ENCODE results near the gene ITGBL1.

Gene ITGBL1

DNA sequence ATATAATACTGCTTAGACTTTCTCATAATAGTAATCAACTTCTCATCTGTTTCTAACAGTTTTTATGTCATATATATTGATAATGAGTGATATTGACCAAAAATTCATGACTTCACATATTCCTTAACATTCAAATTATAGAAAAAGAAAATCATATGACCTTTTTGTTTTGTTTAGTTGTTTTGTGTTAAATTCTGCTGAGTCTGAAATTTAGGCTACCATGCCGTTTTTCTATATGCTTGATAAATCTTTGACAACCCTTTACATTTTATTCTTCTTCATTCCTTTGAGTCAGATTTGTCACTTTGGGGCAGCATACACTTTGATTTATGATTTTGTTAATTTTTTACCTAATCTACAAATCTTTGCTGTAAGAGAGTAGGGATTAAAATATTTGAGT lies 176.4 kb downstream of the ITGBL1 start:
- no peak for DNase-seq (ENCODE audit: low spot score)

DNA sequence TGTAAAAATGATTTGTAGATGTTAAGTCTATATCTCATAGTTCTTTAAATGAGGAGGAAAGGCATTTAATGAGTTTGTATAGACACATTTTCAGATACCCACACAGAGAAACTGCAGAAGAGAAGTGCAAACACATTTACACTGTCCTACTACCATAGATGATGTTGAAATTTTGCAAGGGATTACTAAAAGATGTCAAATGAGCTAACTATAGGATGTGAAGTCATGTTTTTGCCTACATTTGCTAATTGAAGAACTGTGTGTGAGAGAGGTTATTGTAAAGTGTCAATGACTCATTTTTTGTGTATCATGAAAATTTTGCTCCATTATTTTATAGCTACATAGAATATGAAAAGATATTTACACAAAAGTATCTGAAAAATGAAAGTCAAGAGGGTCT lies 178.9 kb downstream of the ITGBL1 start:
- DNase-seq (ENCODE audit: low spot score) = no peak

DNA sequence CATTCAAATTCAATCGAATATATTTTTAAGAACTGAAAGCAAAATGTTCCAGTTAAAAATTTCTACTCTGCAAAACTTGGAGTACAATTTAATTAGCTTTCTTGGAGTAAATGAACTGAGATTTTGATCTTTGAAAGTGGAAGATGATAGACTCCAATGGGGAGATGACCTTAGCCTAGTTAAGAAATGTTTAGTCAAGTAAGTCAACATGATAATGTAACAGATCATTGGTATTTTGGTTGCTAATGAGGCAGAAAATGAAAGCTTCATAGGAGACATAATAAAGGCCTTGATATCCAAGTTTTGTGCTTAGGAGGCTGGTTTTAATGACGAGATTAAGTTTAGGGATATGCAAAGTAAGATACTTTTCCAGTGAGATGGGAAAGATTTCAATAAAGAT lies 181.7 kb downstream of the ITGBL1 start:
- DNase-seq (ENCODE audit: low spot score) = no peak

DNA sequence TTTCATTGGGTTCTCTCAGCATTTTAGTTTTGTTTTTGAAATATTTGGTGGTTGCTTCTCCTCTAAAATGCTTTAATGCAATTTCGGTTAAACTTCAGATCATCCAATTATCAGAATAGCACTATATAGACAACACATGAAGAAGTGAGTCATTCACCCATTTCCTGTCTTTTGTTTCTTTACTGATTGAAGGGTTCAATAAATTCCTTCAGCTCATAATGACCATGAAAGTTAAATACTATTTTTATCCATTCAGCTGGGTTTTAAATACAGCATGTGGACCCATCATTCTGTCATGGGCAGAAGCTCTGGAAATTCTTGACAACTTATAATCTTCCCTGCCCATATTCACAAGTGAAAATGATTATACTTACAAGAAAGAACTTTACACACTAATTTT lies 187.2 kb downstream of the ITGBL1 start:
- DNase-seq (ENCODE audit: low spot score) = no peak

DNA sequence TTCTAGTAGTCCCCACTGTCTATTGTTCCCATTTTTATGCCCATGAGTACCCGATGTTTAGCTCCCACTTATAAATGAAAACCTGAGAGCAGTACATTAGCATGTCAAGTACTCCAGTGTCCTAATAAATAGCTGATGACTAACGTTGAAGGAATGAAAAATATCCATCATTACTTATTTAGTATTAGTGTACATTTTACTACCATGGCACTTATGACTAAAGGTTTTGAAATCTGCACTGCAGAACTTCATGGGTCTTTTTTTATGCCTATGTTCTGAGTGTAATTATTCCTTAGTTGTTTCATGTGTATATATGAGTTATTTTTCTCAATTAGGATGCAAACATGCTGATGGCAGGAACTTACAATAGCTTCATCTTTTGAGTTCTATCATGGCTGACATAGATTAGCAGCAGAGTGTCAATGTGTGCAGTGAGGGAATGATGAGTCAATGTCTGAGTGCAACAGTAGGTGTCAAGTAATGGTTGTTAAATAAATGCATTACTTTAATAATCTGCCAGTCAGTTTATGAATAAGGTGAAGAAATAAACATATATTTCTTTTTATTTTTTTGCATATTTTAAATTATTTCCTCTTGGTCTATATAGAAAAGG lies 188.4 kb downstream of the ITGBL1 start:
- no peak for DNase-seq (ENCODE audit: low spot score)

DNA sequence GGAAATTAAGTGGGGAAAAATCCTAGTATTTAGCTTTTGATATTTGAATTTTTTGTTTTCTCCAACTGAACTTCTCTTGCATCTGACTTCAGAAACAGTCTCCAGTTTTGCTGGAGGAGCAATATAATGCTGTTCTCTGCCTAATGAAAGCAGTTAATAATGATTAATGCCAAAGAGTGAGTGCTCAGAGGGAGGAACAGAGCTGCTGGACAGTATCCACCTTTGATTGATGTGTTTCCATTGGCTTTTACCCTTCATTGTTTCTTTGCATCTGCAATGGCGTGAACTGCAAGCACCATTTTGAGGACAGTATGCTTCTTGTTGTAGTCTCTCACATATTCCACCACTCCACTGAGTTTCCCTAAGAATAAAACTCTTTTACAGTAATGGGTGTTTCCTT lies 193.4 kb downstream of the ITGBL1 start:
- DNase-seq (ENCODE audit: low spot score) = no peak

DNA sequence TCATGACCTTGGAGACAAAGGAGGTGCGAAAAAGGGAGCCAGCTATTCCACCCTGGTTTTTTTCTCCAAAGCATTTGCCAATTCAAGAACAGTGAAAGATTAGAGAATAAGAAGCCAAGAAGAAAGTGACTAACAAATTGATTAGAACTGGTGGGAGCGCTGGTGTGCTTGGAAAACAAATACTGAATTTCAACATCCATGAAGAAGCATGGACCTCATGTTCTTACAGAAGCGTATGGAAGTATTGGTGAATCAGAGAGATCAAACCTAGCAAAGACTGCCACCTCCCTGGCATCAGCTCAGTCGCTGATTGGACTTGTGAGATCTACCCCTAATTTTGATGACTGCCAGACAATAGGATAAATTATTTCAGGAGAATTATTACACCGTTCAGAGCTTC lies 195.3 kb downstream of the ITGBL1 start:
- no peak for DNase-seq (ENCODE audit: low spot score)

DNA sequence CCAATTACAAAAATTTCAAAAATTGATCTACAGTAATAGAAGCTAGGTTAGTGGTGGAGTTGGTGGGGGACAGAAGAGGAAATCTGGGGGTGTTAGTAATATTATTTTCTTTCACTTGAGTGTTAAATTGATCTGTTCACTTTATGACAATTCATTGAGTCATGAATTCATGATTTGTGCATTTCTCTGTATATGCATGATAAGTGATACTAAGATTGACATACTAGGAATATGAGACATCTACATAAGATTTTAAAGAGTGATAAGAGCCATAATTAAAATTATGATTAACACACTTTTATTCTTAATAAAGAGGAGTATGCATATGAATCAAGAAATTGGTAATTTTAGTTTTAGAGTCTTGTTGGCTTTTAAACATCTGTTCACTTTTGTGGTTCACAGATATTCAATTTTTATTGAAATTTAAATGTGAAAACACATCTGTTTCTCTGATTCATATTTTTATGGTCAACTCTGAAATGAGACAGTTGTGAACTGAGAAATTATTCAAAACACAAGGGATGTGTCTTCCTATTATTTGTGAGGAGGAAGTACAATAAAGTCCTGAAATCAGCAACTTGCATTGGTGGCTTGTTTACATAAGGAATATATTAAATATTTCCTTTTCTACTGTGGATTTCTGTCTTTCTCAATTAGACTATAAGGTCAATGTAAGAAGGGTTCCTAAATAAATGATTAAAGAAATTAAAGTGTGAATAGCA lies 196.5 kb downstream of the ITGBL1 start:
- no peak for DNase-seq (ENCODE audit: low spot score)

DNA sequence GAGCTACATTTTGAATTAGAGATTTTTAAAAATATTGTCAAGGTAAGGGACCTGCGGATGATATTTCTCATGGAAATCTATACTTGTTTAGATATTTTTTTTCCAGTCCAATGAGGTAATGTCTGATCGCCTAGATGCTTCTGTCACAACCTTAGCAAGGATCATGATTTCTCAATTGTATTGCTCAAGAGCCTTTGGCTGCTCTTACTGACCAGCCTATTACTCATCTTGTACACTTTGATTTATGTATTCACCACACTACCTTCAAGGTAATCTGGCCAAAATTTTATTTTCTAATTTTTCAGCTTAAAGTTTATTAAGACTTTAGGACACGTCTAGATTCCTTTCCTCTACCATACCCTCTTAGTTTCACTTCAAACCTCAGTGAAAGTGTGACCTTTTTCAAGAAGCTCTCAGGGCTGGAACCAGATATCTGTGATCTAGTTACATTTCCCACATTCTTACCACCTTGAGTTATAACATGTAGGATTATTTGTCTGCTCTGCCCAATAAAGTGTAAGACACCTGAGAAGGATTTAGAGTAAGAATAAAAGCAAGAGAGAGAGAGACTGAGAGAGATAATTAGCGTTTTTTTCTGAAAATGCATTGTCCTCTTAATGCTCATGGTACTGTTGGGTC lies 197.1 kb downstream of the ITGBL1 start:
- DNase-seq (ENCODE audit: low spot score) = no peak

DNA sequence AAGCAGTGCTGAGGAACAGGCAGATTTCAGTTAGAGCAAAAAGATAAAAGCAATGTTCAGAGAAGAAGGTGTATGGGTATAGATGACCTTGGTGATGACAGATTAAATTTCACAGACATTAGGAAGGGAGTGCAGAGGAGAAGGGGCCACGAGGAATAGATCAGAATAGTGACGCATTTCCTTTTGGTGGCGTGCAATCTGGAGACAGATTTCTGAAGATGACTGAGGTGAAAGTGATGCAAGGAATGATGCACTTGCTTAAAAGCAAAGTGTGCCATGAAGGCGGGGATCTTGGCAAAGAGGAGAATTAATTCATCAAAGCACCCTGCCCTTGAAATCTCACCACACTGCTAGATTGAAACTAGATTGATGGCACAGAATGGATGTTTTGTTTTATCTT lies 202.4 kb downstream of the ITGBL1 start:
- no peak for DNase-seq (ENCODE audit: low spot score)

DNA sequence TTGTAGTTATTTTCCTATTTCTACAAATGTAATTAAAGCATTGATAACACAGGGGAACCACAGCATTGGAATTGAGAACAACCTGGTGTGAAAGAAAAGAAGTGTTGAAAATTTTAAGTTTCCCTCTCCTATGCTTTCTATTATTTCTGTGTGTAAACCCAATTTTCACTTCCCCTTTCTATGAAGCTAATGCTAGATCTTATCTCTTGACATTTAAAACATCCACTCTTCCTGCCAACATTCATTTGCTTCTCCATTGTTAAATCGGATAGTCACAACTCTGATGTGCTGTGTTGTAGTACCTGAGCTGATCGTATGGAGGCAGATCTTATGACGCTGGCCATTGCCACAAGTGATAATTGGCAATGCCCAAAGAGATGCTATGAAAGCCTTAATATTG lies 203.0 kb downstream of the ITGBL1 start:
- no peak for DNase-seq (ENCODE audit: low spot score)

DNA sequence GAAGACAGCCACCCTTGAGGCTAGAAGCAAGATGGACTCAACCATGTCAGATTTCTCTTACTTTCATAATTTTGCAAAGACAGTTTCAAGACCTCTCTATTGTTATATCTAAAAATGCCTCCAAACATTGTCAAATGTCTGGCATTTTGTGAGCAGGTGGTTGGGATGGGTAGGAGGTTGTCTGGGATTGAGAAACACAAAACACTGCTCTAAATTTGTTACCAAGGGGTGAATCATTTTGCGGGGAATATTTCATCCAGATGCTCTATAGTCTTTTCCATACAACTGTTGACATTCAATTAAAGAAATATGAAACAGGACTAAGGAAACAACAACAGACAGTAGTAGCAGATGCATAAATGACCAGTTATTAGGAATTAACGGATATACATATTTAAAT lies 208.2 kb downstream of the ITGBL1 start:
- DNase-seq (ENCODE audit: low spot score) = no peak

DNA sequence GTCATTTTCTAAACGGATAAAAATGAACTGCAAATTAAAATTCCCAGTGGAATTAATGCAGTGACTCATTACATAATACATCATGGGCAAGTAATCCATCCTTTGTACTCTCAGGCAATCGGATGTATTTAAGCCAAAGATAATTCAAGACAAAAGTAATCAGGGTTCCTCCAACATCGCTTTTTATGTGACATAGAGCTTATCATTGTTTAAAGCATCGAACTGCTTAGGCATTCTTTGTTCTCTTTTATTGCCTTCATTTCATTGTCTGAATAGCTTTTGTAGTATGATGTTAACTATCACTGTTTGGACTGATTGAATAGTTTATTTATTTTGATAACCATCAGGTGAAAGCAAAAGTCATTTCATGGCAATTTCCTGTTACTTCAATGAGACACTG lies 209.4 kb downstream of the ITGBL1 start:
- no peak for DNase-seq (ENCODE audit: low spot score)

DNA sequence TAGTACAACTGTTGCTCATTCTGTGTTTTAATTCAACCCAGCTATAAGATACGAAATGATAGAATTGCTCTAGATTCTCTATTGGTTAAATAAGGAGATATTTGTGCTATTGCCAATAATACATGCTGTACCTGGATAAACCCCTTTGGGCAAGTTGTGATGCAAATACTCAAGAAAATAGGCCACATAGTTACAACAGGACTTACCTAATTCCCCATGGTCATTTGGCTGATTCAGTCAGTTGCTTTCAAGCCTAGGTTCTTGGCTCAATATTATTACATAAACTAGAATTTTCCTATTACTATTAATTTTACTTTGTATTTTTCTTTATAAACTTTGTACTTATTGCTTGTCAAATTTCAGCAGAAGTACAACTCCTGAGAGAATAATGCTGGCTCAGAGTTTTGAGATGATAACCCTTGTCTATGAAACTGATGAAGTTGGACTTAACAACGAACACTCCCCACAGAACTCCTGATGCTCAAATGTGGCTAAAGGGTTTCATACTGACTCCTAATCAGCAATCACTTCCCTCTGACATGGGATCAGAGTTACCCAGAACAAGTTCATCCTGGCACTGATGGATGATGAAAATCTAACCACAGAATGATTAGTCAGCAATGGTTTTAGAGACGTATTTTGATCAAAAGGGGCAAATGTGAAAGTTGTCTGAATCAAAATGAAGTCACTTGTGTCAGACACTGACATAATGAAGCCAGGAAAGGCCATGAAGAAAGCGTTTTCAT lies 221.1 kb downstream of the ITGBL1 start:
- DNase-seq (ENCODE audit: low spot score) = no peak

DNA sequence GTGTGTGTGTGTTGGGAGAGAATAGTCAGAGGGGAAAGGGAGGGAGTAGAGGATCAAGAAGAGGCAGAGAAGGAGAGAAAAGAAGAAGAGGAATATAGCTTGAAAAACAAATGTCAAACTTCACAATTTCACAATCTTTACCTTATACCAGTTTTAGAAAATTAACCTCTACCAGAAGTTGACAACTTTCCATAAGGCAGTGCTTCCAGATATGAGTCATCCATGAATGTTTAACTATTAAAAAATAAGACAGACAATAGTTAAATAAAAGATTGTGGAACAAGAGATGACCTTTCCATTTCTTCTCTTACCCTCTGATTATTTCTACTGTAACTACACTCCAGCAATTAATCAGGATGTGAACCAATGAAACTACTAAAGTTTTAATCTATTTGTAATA lies 229.4 kb downstream of the ITGBL1 start:
- DNase-seq (ENCODE audit: low spot score) = no peak

DNA sequence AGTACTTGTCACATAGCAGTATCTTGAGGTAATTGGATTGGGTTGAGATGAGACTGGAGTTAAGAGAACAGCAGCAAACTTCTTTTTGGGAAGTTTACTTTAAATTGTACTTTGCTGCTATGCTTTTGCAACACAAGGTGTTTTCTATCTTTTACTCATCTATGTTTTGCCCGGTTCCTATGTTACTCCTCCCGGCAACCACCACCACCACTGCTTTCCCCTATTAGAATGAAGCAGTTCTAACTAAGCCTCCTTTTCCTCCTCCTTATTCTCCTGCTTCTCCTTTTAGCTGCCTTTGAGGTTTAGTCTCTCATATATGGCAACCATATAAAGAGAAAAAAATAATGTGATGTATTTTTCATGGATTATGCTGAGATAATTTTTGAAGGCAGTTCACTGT lies 233.5 kb downstream of the ITGBL1 start:
- DNase-seq (ENCODE audit: low spot score) = no peak

DNA sequence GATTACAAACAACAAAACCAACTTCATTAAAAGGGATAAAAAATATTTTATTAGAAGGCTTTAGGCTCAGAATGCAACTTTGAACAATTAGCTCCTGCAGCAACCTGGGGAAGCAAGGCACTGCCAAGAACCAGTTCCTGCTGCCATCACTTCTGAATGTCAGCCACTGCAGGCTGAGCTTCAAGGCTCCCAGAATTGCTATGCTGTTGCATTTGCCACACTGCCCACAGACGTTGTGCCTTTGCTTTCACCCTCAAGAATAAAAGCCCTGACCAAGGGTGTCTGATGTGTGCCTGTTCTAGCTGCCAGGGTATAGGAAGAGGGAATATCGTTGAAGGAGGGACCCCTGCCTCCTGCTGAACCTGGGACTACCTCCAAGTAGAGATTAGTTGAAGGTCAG lies 238.4 kb downstream of the ITGBL1 start:
- no peak for DNase-seq (ENCODE audit: low spot score)

DNA sequence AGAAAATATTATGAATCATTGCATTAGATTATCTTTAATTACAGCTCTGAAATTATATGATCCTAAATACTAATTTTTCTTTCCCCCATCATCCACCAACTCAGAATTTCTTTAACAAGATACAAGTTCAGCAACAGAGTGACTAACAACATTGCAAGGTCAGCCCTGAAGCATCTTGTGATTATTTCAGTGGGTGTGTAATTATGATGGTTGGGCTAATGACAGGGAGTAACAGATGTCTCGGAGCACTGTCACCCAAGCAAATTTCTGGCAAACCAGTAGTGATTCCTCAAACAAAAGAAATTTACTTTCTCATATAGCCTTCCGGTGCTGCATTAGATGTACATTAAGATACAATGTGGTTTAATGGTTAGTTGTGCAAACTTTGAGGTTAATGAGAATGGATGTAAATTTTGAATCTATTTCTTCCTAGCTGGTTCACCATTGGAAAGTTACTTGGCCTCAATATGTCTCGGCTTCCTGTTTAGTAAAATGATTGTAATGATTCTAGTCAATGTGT lies 238.9 kb downstream of the ITGBL1 start:
- no peak for DNase-seq (ENCODE audit: low spot score)

DNA sequence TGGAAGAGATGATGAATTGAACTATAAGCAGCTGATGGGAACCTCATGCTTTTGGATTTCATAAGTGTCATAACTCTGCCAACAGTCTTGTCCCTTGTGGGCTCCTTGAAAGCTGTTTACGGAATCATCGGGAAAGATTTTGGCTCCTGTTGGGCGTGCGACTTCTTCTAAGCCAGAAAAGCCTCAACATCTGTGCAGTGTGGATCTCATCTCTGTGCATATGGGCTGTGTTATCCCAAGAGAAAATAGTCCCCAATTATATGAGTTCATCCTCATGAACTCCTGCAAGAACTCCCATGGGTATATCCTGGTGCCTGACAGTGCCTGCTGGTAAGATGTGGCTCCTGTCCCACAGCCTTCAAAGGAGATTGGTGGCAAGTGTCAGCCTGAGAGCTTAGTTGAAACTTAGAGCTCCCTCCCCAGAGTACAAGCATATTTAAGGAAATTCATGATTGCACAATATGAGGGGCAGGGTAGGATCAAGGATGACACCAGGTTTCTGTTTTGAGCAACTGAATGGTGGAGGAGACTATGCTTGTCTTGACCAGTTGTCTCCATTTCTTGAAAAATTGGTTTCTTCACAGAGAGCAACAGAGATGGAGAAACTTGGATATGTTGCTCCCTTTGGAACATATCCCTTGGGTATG lies 243.5 kb downstream of the ITGBL1 start:
- DNase-seq (ENCODE audit: low spot score) = no peak

DNA sequence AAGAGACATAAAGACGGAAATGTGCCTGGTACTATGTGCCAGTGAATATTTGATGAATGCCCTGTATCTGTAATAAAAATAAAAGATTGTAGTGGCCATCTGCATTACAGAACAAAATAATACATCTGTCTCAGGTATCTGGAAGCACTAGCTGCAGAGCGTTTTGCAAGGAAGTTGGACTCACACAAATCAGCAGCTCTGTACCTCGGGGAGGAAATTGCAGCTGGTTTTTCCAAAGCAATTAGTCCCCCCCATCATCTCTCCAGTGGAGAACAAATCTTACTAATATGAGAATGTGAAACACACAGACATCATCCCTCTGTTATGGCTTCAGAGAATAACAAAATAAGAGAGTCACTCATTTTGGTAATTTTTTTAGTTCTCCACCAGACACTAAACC lies 245.3 kb downstream of the ITGBL1 start:
- DNase-seq (ENCODE audit: low spot score) = no peak

DNA sequence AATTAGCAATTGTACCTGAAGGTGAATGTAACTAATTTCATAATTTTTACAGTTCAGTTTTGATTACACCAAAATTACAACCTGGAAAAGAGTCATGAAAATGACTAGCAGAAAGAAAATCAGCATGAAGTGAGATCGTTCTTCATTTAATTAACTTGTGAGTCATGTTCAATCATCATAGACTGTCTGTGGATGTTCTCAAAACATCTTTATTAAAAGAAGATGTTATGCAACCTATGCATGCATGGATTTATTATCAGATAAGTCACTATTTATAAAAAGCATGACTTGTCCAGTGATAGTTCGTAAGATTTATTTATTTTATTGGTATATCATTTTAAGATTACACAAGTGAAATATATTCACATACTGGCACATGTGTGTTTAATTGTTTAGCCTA lies 245.9 kb downstream of the ITGBL1 start:
- no peak for DNase-seq (ENCODE audit: low spot score)

DNA sequence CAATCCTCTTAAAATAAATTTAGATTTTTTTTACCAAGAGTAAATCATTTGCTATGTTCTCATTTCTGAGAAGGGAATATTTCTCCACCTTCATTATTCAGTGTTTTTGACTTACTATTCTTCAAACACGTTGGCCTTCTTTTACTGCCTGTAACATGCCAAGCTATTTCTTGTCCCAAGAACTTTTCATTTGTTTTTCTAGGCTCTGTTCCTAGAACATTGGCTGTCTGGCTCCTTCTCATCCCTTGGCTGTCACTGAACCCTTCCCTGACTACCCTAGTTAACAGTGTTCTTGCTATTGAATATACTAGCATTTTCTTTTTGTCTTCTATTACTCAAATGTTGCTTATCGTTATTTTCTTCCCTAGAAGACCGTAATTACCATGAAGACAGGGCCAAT lies 248.1 kb downstream of the ITGBL1 start:
- DNase-seq (ENCODE audit: low spot score) = no peak

All from hematopoietic multipotent progenitor cell treated with erythropoietin and hydrocortisone succinate and interleukin-3 and kit ligand, for 15 days (in vitro differentiated cells).